HG02610 (cell line): ENCODE data around the gene ESPNL.
"Not testable (repeated sequence)": the region's sequence is repeated elsewhere in the genome, so short reads cannot be mapped to it uniquely, and the experiment has no call there.

Experiments
- ATAC-seq: cut with Tn5 transposase; IDR thresholded peaks from one replicate; pipeline ENCODE4 v1.9.1; 2021; ENCODE audit warnings: mild to moderate bottlenecking, moderate library complexity; ENCODE audit not compliant: unreplicated experiment

ESPNL gene

GRCh38 chr2:238108423-238109183, 8.5 kb downstream of the ESPNL start:
- peak; percentile 59 for ATAC-seq

GRCh38 chr2:238113611-238114010, 13.5 kb downstream of the ESPNL start:
- ATAC-seq = no peak

- ATAC-seq = no peak
Observed at GRCh38 chr2:238114331-238114841, 14.2 kb downstream of the ESPNL start.

GRCh38 chr2:238114851-238115660, 14.9 kb downstream of the ESPNL start:
- ATAC-seq = no peak

- ATAC-seq = not testable (repeated sequence)
Observed at GRCh38 chr2:238115709-238116108, 15.6 kb downstream of the ESPNL start.

GRCh38 chr2:238116298-238117198, 16.4 kb downstream of the ESPNL start:
- no peak for ATAC-seq

GRCh38 chr2:238117199-238118154, 17.3 kb downstream of the ESPNL start:
- no peak for ATAC-seq

GRCh38 chr2:238119756-238120462, 19.8 kb downstream of the ESPNL start:
- no peak for ATAC-seq

GRCh38 chr2:238120463-238121298, 20.5 kb downstream of the ESPNL start:
- no peak for ATAC-seq

- no peak for ATAC-seq
Observed at GRCh38 chr2:238121511-238122286, 21.6 kb downstream of the ESPNL start.

- no peak for ATAC-seq
Observed at GRCh38 chr2:238122287-238123217, 22.4 kb downstream of the ESPNL start.

- ATAC-seq = no peak
Observed at GRCh38 chr2:238123218-238123971, 23.3 kb downstream of the ESPNL start.

- ATAC-seq = no peak
Observed at GRCh38 chr2:238123991-238124470, 23.9 kb downstream of the ESPNL start.

- no peak for ATAC-seq
Observed at GRCh38 chr2:238124488-238125126, 24.5 kb downstream of the ESPNL start.
